Measurements from ENCODE around the gene HTR3A. TPM values are rescaled to one million over a fixed set of nuclear protein-coding genes. Genes with fewer than 3 reads are reported as not detected.

Gene HTR3A
- total RNA-seq, 1 experiment from 2014 or later = not detected

- in situ Hi-C loops (cut with HindIII; ENCODE audit: low sequenced_read_pairs) = no loop called here
- DNase-seq (ENCODE audit: low spot score) = no peak
Measured at GRCh38 chr11:113971506-113972195, 3.3 kb upstream of the HTR3A start.

- DNase-seq (ENCODE audit: low spot score) = no peak
Measured at GRCh38 chr11:113977071-113977490, 2.2 kb downstream of the HTR3A start.

GRCh38 chr11:113977701-113978100 is 2.8 kb downstream of the HTR3A start:
- no peak for DNase-seq (ENCODE audit: low spot score)
- in situ Hi-C loops (cut with HindIII; ENCODE audit: low sequenced_read_pairs) = no loop called here

More at GRCh38 chr11:113977071-113977490, 2.2 kb downstream of the HTR3A start:
- in situ Hi-C loops (cut with HindIII; ENCODE audit: low sequenced_read_pairs) = no loop called here

GRCh38 chr11:113979431-113979830 is 4.5 kb downstream of the HTR3A start:
- DNase-seq (ENCODE audit: low spot score) = no peak
- in situ Hi-C loops (cut with HindIII; ENCODE audit: low sequenced_read_pairs) = no loop called here

- in situ Hi-C loops (cut with HindIII; ENCODE audit: low sequenced_read_pairs) = no loop called here
Measured at GRCh38 chr11:113980785-113981184, 5.9 kb downstream of the HTR3A start.

GRCh38 chr11:113982306-113982705 is 7.4 kb downstream of the HTR3A start:
- no peak for DNase-seq (ENCODE audit: low spot score)
- in situ Hi-C loops (cut with HindIII; ENCODE audit: low sequenced_read_pairs) = no loop called here

More at GRCh38 chr11:113980785-113981184, 5.9 kb downstream of the HTR3A start:
- no peak for DNase-seq (ENCODE audit: low spot score)

GRCh38 chr11:113984781-113985180 is 9.9 kb downstream of the HTR3A start:
- in situ Hi-C loops (cut with HindIII; ENCODE audit: low sequenced_read_pairs) = no loop called here
- no peak for DNase-seq (ENCODE audit: low spot score)

GRCh38 chr11:113985906-113986305 is 11.0 kb downstream of the HTR3A start:
- in situ Hi-C loops (cut with HindIII; ENCODE audit: low sequenced_read_pairs) = no loop called here
- no peak for DNase-seq (ENCODE audit: low spot score)

GRCh38 chr11:113986351-113987140 is 11.6 kb downstream of the HTR3A start:
- DNase-seq (ENCODE audit: low spot score) = no peak
- in situ Hi-C loops (cut with HindIII; ENCODE audit: low sequenced_read_pairs) = no loop called here

- no peak for DNase-seq (ENCODE audit: low spot score)
- in situ Hi-C loops (cut with HindIII; ENCODE audit: low sequenced_read_pairs) = no loop called here
Measured at GRCh38 chr11:113989381-113989780, 14.5 kb downstream of the HTR3A start.

GRCh38 chr11:113989916-113990315 is 15.0 kb downstream of the HTR3A start:
- in situ Hi-C loops (cut with HindIII; ENCODE audit: low sequenced_read_pairs) = no loop called here

GRCh38 chr11:113991170-113991569 is 16.3 kb downstream of the HTR3A start:
- in situ Hi-C loops (cut with HindIII; ENCODE audit: low sequenced_read_pairs) = no loop called here
- DNase-seq (ENCODE audit: low spot score) = no peak

More at GRCh38 chr11:113989916-113990315, 15.0 kb downstream of the HTR3A start:
- no peak for DNase-seq (ENCODE audit: low spot score)

GRCh38 chr11:113991718-113992458 is 17.0 kb downstream of the HTR3A start:
- in situ Hi-C loops (cut with HindIII; ENCODE audit: low sequenced_read_pairs) = no loop called here
- peak; percentile 21 for DNase-seq (ENCODE audit: low spot score)

- DNase-seq (ENCODE audit: low spot score) = no peak
- in situ Hi-C loops (cut with HindIII; ENCODE audit: low sequenced_read_pairs) = no loop called here
Measured at GRCh38 chr11:113992459-113993110, 17.7 kb downstream of the HTR3A start.

GRCh38 chr11:113994077-113994954 is 19.4 kb downstream of the HTR3A start:
- peak; percentile 32 for DNase-seq (ENCODE audit: low spot score)
- in situ Hi-C loops (cut with HindIII; ENCODE audit: low sequenced_read_pairs) = no loop called here

GRCh38 chr11:113997473-113997872 is 22.6 kb downstream of the HTR3A start:
- no peak for DNase-seq (ENCODE audit: low spot score)
- in situ Hi-C loops (cut with HindIII; ENCODE audit: low sequenced_read_pairs) = no loop called here

GRCh38 chr11:113998574-113998973 is 23.7 kb downstream of the HTR3A start:
- DNase-seq (ENCODE audit: low spot score) = no peak

GRCh38 chr11:114000526-114000925 is 25.6 kb downstream of the HTR3A start:
- in situ Hi-C loops (cut with HindIII; ENCODE audit: low sequenced_read_pairs) = no loop called here
- no peak for DNase-seq (ENCODE audit: low spot score)

More at GRCh38 chr11:113998574-113998973, 23.7 kb downstream of the HTR3A start:
- in situ Hi-C loops (cut with HindIII; ENCODE audit: low sequenced_read_pairs) = no loop called here
